Stomach (tissue), 9 donors: Measurements from ENCODE around the gene OSBPL6. TPM values are rescaled to one million over a fixed set of nuclear protein-coding genes. Genes with fewer than 3 reads are reported as not detected.

Experiments
- DNase-seq, 2 donors: peaks; one replicate each; pipeline versions ENCODE4 v3.0.0 to v3.0.0-alpha.2; 2013 to 2019
- H3K27ac ChIP-seq, 5 donors: fragments of 200-600 bp in 4 of 5; sonication (generic) in 4 of 5; one replicate each; pipeline ENCODE4 v1.5.1; 2013 to 2019; ENCODE audit warnings: mild to moderate bottlenecking in 1 of 5, moderate library complexity in 1 of 5
- H3K27me3 ChIP-seq, 3 donors: fragments of 200-600 bp; sonication (generic); one replicate each; pipeline ENCODE4 v1.5.1; 2017 to 2019; ENCODE audit warnings: mixed run types in 1 of 3
- H3K36me3 ChIP-seq, 4 donors: fragments of 200-600 bp; sonication (generic); 1 replicate in 3 of 4; 2 replicates in 1 of 4; pipeline ENCODE4 v1.5.1; 2016 to 2019
- H3K4me1 ChIP-seq, 4 donors: fragments of 200-600 bp; sonication (generic); one replicate each; pipeline ENCODE4 v1.5.1; 2016 to 2019
- H3K4me3 ChIP-seq, 4 donors: fragments of 200-600 bp; sonication (generic) in 3 of 4; one replicate each; pipeline ENCODE4 v1.5.1; 2016 to 2019; ENCODE audit warnings: mild to moderate bottlenecking in 1 of 4
- H3K9me3 ChIP-seq, 4 donors: fragments of 200-600 bp; sonication (generic); one replicate each; pipeline ENCODE4 v1.5.1; 2016 to 2019
- EP300 ChIP-seq: sonication (generic); formaldehyde crosslinking; IDR thresholded peaks from one replicate; pipeline ENCODE4 v1.6.1; 2017; ENCODE audit warnings: antibody characterized with exemption
- POLR2A ChIP-seq, 4 donors: fragments of 450-650 bp; IDR thresholded peaks; one replicate each; pipeline ENCODE4 v1.6.1; 2016; ENCODE audit warnings: antibody characterized with exemption in 4 of 4, control low read depth in 2 of 4, mild to moderate bottlenecking in 1 of 4, moderate library complexity in 1 of 4
- POLR2AphosphoS5 ChIP-seq, 3 donors: sonication (generic); formaldehyde crosslinking; IDR thresholded peaks; one replicate each; pipeline ENCODE4 v1.6.1; 2016; ENCODE audit warnings: antibody characterized with exemption in 3 of 3
- WGBS, 5 donors: extraction: QIAGEN DNeasy Blood & Tissue Kit in 3 of 5; methylation state at CpG; one replicate each; pipeline versions ENCODE4 v1.1.5 to v1.1.7; 2013 to 2018; 5-methylcytosine and 5-hydroxymethylcytosine counted together
- intact Hi-C: fragments of 100-400 bp; cut with DNase I; formaldehyde crosslinking; loops from one replicate; pipeline ENCODE4 v1.15.1; 2023; ENCODE audit warnings: low total_unique reads
- polyA plus RNA-seq, 3 donors: library from polyadenylated mRNA; stranded (reverse); fragments of 200-250 nt; gene quantifications; one replicate each; pipeline ENCODE4 v1.2.3, GENCODE V29; 2013
- total RNA-seq, 5 donors: library from RNA; depleted of rRNA; stranded (reverse); fragments of >200 nt; gene quantifications; one replicate each; pipeline versions ENCODE4 v1.1.0 to v1.2.3, GENCODE V29; 2014 to 2016
- TF ChIP-seq, protein P1 (sequence below), 7 experiments: fragments of 450-650 bp in 4 of 7; fragments of 200-600 bp in 3 of 7; sonication (generic) in 3 of 7; IDR thresholded peaks; one replicate each; pipeline ENCODE4 v1.5.1; 2016 to 2019; ENCODE audit warnings: antibody characterized with exemption in 7 of 7, control low read depth in 2 of 7, mild to moderate bottlenecking in 1 of 7
- donor health status: healthy with polysubstance abuse.
- donor health status: Bipolar disorder and iron deficiency.
- donor health status: healthy.

Gene OSBPL6
- total and polyA plus RNA-seq, 8 donors, result 0.29 to 77.6 (median 0.98) TPM

DNA sequence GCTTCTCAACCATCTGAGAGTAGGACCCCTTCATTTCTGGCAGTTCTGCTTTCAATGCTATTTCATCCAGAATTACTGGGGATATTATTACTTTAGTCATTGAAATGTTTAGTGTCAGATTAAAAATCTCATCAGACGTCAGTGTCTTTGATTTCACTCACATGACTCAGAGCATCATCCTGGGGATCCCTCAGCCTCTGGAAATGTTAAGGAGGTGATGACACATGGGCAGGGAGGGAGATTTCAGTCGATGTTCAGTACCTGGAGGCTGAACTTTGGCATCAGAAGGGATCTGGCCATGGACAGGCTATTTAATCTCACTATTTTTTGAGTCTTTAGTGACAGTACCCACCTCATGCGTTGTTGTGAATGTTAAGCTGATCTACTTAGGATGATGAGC is 39.1 kb downstream of the OSBPL6 start:
- H3K27ac ChIP-seq, result no peak overlapping the region
- no peak overlapping the region for H3K4me3 ChIP-seq
- TF ChIP-seq POLR2A (IDR thresholded peaks at IDR 0.05), result no peak
- TF ChIP-seq POLR2AphosphoS5 (IDR thresholded peaks at IDR 0.05), result no peak
- TF ChIP-seq, protein P1, sequence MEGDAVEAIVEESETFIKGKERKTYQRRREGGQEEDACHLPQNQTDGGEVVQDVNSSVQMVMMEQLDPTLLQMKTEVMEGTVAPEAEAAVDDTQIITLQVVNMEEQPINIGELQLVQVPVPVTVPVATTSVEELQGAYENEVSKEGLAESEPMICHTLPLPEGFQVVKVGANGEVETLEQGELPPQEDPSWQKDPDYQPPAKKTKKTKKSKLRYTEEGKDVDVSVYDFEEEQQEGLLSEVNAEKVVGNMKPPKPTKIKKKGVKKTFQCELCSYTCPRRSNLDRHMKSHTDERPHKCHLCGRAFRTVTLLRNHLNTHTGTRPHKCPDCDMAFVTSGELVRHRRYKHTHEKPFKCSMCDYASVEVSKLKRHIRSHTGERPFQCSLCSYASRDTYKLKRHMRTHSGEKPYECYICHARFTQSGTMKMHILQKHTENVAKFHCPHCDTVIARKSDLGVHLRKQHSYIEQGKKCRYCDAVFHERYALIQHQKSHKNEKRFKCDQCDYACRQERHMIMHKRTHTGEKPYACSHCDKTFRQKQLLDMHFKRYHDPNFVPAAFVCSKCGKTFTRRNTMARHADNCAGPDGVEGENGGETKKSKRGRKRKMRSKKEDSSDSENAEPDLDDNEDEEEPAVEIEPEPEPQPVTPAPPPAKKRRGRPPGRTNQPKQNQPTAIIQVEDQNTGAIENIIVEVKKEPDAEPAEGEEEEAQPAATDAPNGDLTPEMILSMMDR (IDR thresholded peaks at IDR 0.05), result no peak
- no peak for TF ChIP-seq EP300
- no peaks in the 10 kb centered on the region for H3K27me3 ChIP-seq
- WGBS, 5 donors, result 68 to 72% (median 72%) methylated on average over 3 of the region's 3 CpGs
- H3K9me3 ChIP-seq, result no peaks in the 10 kb centered on the region
- no peak for DNase-seq
- no peaks in the 10 kb centered on the region for H3K36me3 ChIP-seq
- H3K4me1 ChIP-seq, result no peaks in the 10 kb centered on the region
- intact Hi-C loops, result no loop called here

DNA sequence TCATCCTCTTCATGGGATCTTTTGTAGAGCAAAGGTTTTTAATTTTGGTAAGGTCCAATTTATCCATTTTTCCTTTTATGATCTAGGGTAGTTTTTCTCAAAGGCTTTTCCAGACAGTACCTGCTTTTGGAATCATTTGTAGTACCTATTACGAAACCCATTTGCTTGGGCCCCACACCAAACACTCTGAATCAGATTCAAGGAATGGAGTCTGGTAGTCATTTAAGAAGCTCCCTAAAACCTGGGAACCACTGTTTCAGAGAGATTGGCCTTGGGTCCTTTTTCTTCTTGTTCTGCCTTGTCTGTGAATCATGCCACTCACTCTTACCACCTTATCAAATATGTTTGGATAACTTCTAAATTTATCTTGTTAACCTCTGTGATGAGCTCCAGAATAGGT is 40.3 kb downstream of the OSBPL6 start:
- TF ChIP-seq POLR2AphosphoS5 (IDR thresholded peaks at IDR 0.05) (no peak), EP300 (no peak), POLR2A (IDR thresholded peaks at IDR 0.05) (no peak)
- TF ChIP-seq, protein P1 (IDR thresholded peaks at IDR 0.05), result no peak
- intact Hi-C loops, result no loop called here
- no peak overlapping the region for H3K27ac ChIP-seq
- no peaks in the 10 kb centered on the region for H3K27me3 ChIP-seq
- H3K36me3 ChIP-seq, result no peaks in the 10 kb centered on the region
- no peak overlapping the region for H3K4me3 ChIP-seq
- no peak for DNase-seq
- H3K4me1 ChIP-seq, result no peaks in the 10 kb centered on the region
- no peaks in the 10 kb centered on the region for H3K9me3 ChIP-seq
- 88 to 100% (median 96%) methylated on average over 1 of the region's 1 CpG for WGBS, 5 donors

DNA sequence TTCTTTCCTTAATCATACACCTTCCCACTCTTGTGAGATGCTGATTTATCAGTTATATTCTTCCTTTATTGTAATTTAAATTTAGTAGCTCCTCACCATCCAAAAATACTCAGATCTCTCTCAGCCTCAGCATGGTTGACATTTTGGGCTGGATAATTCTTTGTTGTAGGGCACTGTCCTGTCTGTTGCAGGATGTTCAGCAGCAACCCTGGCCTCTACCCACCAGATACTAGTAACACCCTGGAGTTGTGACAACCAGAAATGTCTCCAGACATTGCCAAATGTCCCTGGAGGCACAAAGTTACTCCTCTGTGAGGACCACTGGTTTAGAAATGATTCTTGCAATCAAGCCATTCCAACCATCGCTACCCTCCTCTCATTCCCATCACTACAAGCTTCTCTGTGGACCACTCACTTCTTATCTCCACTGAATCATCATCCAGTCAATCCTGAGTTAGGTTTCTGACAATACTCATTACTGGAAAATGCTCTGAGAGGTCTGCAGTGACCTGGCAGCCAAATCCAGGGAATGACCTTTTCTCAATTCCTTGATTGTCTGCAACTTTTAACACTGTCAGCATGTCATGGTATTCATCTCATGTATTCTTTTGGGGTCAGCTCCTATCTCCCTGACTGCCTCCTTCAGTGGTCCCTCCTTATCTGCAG is 43.3 kb downstream of the OSBPL6 start:
- no peak overlapping the region for H3K4me3 ChIP-seq
- no peak for DNase-seq
- no peaks in the 10 kb centered on the region for H3K36me3 ChIP-seq
- no peaks in the 10 kb centered on the region for H3K9me3 ChIP-seq
- 92 to 100% (median 95%) methylated on average over 1 of the region's 1 CpG for WGBS, 5 donors
- TF ChIP-seq EP300 (no peak), POLR2A (IDR thresholded peaks at IDR 0.05) (no peak), POLR2AphosphoS5 (IDR thresholded peaks at IDR 0.05) (no peak)
- TF ChIP-seq, protein P1 (IDR thresholded peaks at IDR 0.05), result no peak
- no peaks in the 10 kb centered on the region for H3K27me3 ChIP-seq
- peaks cover 0 to 10% (median 5%) of the 10 kb centered on the region in 4 donors for H3K4me1 ChIP-seq
- intact Hi-C loops, result no loop called here
- H3K27ac ChIP-seq, result no peak overlapping the region

GRCh38 chr2:178238154-178238521 is 43.8 kb downstream of the OSBPL6 start:
- H3K27me3 ChIP-seq, result no peaks in the 10 kb centered on the region
- DNase-seq, result no peak
- H3K9me3 ChIP-seq, result no peaks in the 10 kb centered on the region
- peaks cover 0 to 11% (median 5%) of the 10 kb centered on the region in 4 donors for H3K4me1 ChIP-seq
- H3K27ac ChIP-seq, result no peak overlapping the region
- TF ChIP-seq EP300 (no peak), POLR2A (IDR thresholded peaks at IDR 0.05) (no peak)
- TF ChIP-seq, protein P1 (IDR thresholded peaks at IDR 0.05), result no peak
- intact Hi-C loops, result no loop called here
- no peak overlapping the region for H3K4me3 ChIP-seq
- 79 to 94% (median 88%) methylated on average over 4 of the region's 4 CpGs for WGBS, 5 donors
- H3K36me3 ChIP-seq, result no peaks in the 10 kb centered on the region
